HFFc6 (cell line): ENCODE results near the gene FHAD1. TPM values are rescaled to one million over a fixed set of nuclear protein-coding genes. Genes with fewer than 3 reads are reported as not detected.
A peak's percentile ranks its signal among the peaks of the same experiment; 100 is the strongest.

ENCODE experiments used
- DNase-seq: peaks from one replicate; pipeline ENCODE4 v3.0.0-alpha.2; 2018
- H3K27ac Mint-ChIP-seq: 2 replicates; pipeline ENCODE4 v1.8.0; 2020; ENCODE audit warnings: mild to moderate bottlenecking, mixed read lengths
- H3K27me3 Mint-ChIP-seq: 2 replicates; pipeline ENCODE4 v1.8.0; 2021; ENCODE audit warnings: mild to moderate bottlenecking, moderate library complexity, mixed read lengths; ENCODE audit not compliant: insufficient read depth
- H3K36me3 Mint-ChIP-seq: 2 replicates; pipeline ENCODE4 v1.8.0; 2021; ENCODE audit warnings: low read depth, mixed read lengths
- H3K4me1 Mint-ChIP-seq: 2 replicates; pipeline ENCODE4 v1.8.0; 2020; ENCODE audit warnings: low read depth, mixed read lengths
- H3K4me3 Mint-ChIP-seq: 2 replicates; pipeline ENCODE4 v1.8.0; 2020; ENCODE audit warnings: mild to moderate bottlenecking, moderate library complexity, mixed read lengths
- H3K9me3 Mint-ChIP-seq: 2 replicates; pipeline ENCODE4 v1.8.0; 2020; ENCODE audit warnings: mild to moderate bottlenecking, mixed read lengths
- CTCF ChIP-seq: fragments of 200-600 bp; sonication (generic); IDR thresholded peaks from 2 replicates; pipeline ENCODE4 v1.5.0; 2021; ENCODE audit warnings: antibody characterized with exemption, mild to moderate bottlenecking
- total RNA-seq, 6 experiments: library from RNA; stranded (reverse); fragmentation: NEBNext Ultra II Directional; extraction: Animal tissue kit (Norgen Biotek cat#: 25700); gene quantifications; 2 replicates in 1 of 6; 3 replicates in 5 of 6; pipeline ENCODE4 v1.2.3, GENCODE V29; 2021

FHAD1 gene
- total RNA-seq, 6 experiments from 2014 or later, result 0.16 to 0.25 TPM; not detected in 4

- Mint-ChIP-seq H3K4me1 (peaks cover 41% of the 10 kb centered on the region), H3K27me3 (peaks cover 53% of the 10 kb centered on the region), H3K36me3 (no peaks in the 10 kb centered on the region), H3K9me3 (no peaks in the 10 kb centered on the region), H3K4me3 (no peak overlapping the region), H3K27ac (no peak overlapping the region)
- no peak for DNase-seq
- no peak for TF ChIP-seq CTCF
These were observed 2.2 kb upstream of the FHAD1 start for GRCh38 chr1:15244813-15245212.

- Mint-ChIP-seq H3K27me3 (peaks cover 54% of the 10 kb centered on the region), H3K36me3 (no peaks in the 10 kb centered on the region), H3K4me3 (no peak overlapping the region), H3K9me3 (no peaks in the 10 kb centered on the region), H3K4me1 (peaks cover 41% of the 10 kb centered on the region), H3K27ac (peak overlapping the region; percentile 3; the same call in 1 of the 2 replicates)
- TF ChIP-seq CTCF, result no peak
- no peak for DNase-seq
These were observed 1.2 kb upstream of the FHAD1 start for GRCh38 chr1:15245593-15246360.

DNA sequence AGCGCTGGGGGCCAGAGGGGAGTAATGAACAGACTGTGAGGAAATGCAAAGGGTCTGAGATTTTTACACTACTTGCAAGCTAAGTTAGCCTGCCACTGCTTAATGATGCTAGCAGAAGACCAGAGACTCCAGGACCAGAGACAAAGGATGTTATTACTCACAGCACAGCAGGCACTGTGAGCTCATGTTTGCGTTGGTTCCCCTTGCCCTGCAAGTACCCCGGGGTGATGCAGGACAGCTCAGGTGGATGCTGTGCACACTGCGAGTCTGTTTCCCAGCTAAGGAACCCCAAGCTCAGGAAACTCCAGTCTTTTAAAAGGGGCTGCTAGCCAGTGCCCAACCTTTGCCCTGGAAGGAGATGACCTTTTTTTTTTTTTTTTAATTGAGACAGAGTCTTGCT, 1.2 kb downstream of the FHAD1 start:
- H3K4me1 Mint-ChIP-seq, result peaks cover 38% of the 10 kb centered on the region
- no peaks in the 10 kb centered on the region for H3K36me3 Mint-ChIP-seq
- H3K27me3 Mint-ChIP-seq, result peaks cover 58% of the 10 kb centered on the region
- no peak overlapping the region for H3K4me3 Mint-ChIP-seq
- no peak overlapping the region for H3K27ac Mint-ChIP-seq
- TF ChIP-seq CTCF, result no peak
- DNase-seq, result no peak
- no peaks in the 10 kb centered on the region for H3K9me3 Mint-ChIP-seq

DNA sequence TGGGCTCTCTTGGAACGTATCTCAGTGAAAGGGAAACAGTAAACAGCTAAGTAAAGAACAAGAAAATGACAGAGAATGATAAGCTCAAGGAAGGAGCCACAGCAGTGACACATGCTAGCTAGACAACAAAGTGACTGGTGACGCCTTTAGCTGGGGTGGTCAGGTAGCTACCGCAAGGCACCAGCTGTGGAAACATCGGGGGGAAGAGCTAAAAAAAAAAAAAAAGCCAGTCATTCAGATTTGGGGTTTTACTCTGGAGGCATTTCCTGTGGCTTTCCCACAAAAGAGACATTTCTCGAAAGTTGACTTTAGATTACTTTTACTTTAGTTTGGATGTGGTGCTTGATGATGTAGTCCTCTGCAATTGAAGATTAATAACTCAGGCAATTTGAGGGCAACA, 2.1 kb downstream of the FHAD1 start:
- Mint-ChIP-seq H3K9me3 (no peaks in the 10 kb centered on the region), H3K36me3 (no peaks in the 10 kb centered on the region), H3K27me3 (peaks cover 54% of the 10 kb centered on the region), H3K4me3 (no peak overlapping the region; the same call in 1 of the 2 replicates), H3K4me1 (peaks cover 35% of the 10 kb centered on the region), H3K27ac (no peak overlapping the region)
- no peak for TF ChIP-seq CTCF
- DNase-seq, result no peak

DNA sequence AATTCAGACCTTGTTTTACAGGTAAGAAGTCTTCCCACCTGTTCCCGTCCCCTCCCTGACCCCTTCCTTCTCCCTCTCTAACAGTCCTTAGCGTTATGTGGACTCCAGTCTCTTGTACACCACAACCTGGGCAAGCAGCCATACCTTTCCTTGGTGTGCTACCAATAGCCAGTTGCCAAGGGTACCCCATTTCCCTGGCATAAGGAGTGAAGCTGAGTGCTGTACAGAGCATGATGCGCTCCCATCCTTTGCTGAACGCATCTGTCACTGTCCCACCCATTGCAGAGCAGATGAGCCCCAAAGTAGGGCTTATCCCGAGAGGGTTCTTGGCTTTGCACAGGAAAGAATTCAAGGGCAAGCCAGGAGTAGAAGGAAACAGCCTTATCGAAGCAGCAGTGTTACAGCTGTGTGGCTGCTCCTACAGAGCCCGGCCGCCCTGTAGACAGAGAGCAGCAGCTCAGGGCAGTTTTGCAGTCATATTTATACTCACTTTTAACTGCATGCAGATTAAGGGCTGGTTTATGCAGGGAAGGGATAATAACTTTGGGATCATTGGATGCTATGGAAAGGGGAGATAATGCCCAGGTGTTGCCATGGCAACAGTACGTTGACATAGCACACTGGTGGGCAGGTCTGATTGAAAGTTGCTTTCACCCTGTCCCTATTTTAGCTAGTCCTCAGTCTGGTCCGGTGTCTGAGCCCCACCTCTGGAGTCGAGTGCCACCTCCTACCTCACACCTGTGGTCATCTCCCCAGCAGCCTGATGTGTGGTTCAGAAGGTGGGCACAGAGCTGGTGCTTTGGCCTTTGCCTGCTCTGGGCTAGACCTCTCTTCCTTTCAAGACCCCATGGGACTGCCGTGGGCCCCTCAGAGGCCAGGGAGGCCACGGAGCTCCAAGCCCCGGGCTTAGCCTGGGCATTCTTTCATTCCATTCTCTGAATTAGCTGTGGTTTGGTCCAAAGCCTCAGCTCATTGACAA, 5.1 kb downstream of the FHAD1 start:
- no peak overlapping the region for H3K27ac Mint-ChIP-seq
- H3K27me3 Mint-ChIP-seq, result peaks cover 42% of the 10 kb centered on the region
- H3K4me1 Mint-ChIP-seq, result peaks cover 13% of the 10 kb centered on the region
- no peak for DNase-seq
- no peaks in the 10 kb centered on the region for H3K9me3 Mint-ChIP-seq
- H3K4me3 Mint-ChIP-seq, result no peak overlapping the region
- TF ChIP-seq CTCF, result no peak
- H3K36me3 Mint-ChIP-seq, result no peaks in the 10 kb centered on the region
